A549 (cell line): ENCODE data around the gene RNF141. TPM values are rescaled to one million over a fixed set of nuclear protein-coding genes. Genes with fewer than 3 reads are reported as not detected.

Source experiments
- ATAC-seq, 2 experiments: fragments of 200-7000 bp in 1 of 2; fragments of >200 bp in 1 of 2; cut with Nextera tagmentation in 1 of 2; cut with Tn5 transposase in 1 of 2; 3 replicates each; pipeline versions ENCODE4 v1.8.0 to v1.9.1; 2018 to 2020; ENCODE audit warnings: mild to moderate bottlenecking in 1 of 2, moderate library complexity in 1 of 2
- CTCF ChIA-PET: fragments of 300-600 bp; sonication (Branson Sonifier 250); formaldehyde crosslinking; extraction: SDS; loops from one replicate; lab custom pipeline; 2021; ENCODE audit warnings: antibody characterized with exemption, inconsistent platforms; lab: Yijun Ruan, JAX
- POLR2A ChIA-PET: fragments of 350-600 bp; formaldehyde crosslinking; extraction: SDS; loops from one replicate; lab custom pipeline; 2021; ENCODE audit warnings: antibody characterized with exemption, inconsistent platforms; lab: Yijun Ruan, JAX
- DNase-seq, 2 experiments: peaks; one replicate each; pipeline versions ENCODE4 v3.0.0 to v3.0.0-alpha.2; 2011 to 2016; ENCODE audit warnings: low read depth in 1 of 2, low spot score in 1 of 2
- FAIRE-seq: peaks from 2 replicates; lab custom pipeline; 2011; peaks lifted over from hg19 to GRCh38; lab: Jason Lieb, UNC
- H3K27ac ChIP-seq, 2 experiments: fragments of >200 bp; sonication (Bioruptor Twin); formaldehyde crosslinking; 3 replicates each; pipeline ENCODE4 v1.5.1; 2016 to 2017
- H3K4me1 ChIP-seq: fragments of >200 bp; sonication (Bioruptor Twin); formaldehyde crosslinking; 3 replicates; pipeline ENCODE4 v1.6.1; 2016
- H3K4me2 ChIP-seq: fragments of >200 bp; sonication (Bioruptor Twin); formaldehyde crosslinking; 3 replicates; pipeline ENCODE4 v1.6.1; 2016
- H3K4me3 ChIP-seq: fragments of >200 bp; sonication (Bioruptor Twin); formaldehyde crosslinking; 3 replicates; pipeline ENCODE4 v1.5.1; 2016
- H3K9me3 ChIP-seq: fragments of >200 bp; sonication (Bioruptor Twin); formaldehyde crosslinking; 3 replicates; pipeline ENCODE4 v1.6.1; 2016
- BCL3 ChIP-seq: fragments of >200 bp; sonication (Bioruptor Twin); formaldehyde crosslinking; IDR thresholded peaks from 3 replicates; pipeline ENCODE4 v1.6.1; 2016
- CBX2 ChIP-seq: fragments of 200-600 bp; sonication (generic); IDR thresholded peaks from 2 replicates; pipeline ENCODE4 v1.6.1; 2016; ENCODE audit warnings: low read depth, mild to moderate bottlenecking, borderline replicate concordance
- CEBPB ChIP-seq, 2 experiments: fragments of >200 bp in 1 of 2; sonication (Bioruptor Twin) in 1 of 2; formaldehyde crosslinking in 1 of 2; IDR thresholded peaks; 2 replicates each; pipeline ENCODE4 v1.6.1; 2012 to 2016
- CHD2 ChIP-seq: fragments of 150-350 bp; IDR thresholded peaks from 2 replicates; pipeline ENCODE4 v1.6.1; 2014; ENCODE audit warnings: low read length; ENCODE audit not compliant: partially characterized antibody
- CHD4 ChIP-seq: fragments of 200-600 bp; sonication (generic); IDR thresholded peaks from 2 replicates; pipeline ENCODE4 v1.6.1; 2016; ENCODE audit warnings: antibody characterized with exemption, mild to moderate bottlenecking, borderline replicate concordance
- E2F6 ChIP-seq: IDR thresholded peaks from 2 replicates; pipeline ENCODE4 v1.6.1; 2012; ENCODE audit warnings: low read depth, borderline replicate concordance
- EHF ChIP-seq: fragments of 250-450 bp; sonication (Bioruptor Pico); IDR thresholded peaks from 2 replicates; pipeline ENCODE4 v1.5.0; 2020; ENCODE audit warnings: mild to moderate bottlenecking
- ELK1 ChIP-seq: fragments of 150-350 bp; IDR thresholded peaks from 2 replicates; pipeline ENCODE4 v1.6.1; 2014; ENCODE audit warnings: low read depth, mild to moderate bottlenecking, low read length
- EP300 ChIP-seq, 2 experiments: fragments of >200 bp; sonication (Bioruptor Twin); formaldehyde crosslinking; IDR thresholded peaks; 2 replicates in 1 of 2; 3 replicates in 1 of 2; pipeline ENCODE4 v1.6.1; 2016 to 2017
- FOSB ChIP-seq: fragments of 250-450 bp; sonication (Bioruptor Pico); IDR thresholded peaks from 2 replicates; pipeline ENCODE4 v1.5.0; 2020; ENCODE audit warnings: mild to moderate bottlenecking, moderate library complexity
- FOSL2 ChIP-seq, 2 experiments: fragments of 450-650 bp in 1 of 2; fragments of >200 bp in 1 of 2; sonication (Bioruptor Twin) in 1 of 2; formaldehyde crosslinking; IDR thresholded peaks; 2 replicates each; pipeline versions ENCODE4 v1.5.0 to v1.6.1; 2016 to 2020; ENCODE audit warnings: mild to moderate bottlenecking in 1 of 2, moderate library complexity in 1 of 2
- GATA3 ChIP-seq: IDR thresholded peaks from 2 replicates; pipeline ENCODE4 v1.6.1; 2012; ENCODE audit warnings: borderline replicate concordance
- HDAC2 ChIP-seq: fragments of 200-600 bp; sonication (generic); IDR thresholded peaks from 2 replicates; pipeline ENCODE4 v1.6.1; 2016
- HOXB5 ChIP-seq: fragments of 250-450 bp; sonication (Bioruptor Pico); IDR thresholded peaks from 2 replicates; pipeline ENCODE4 v1.5.0; 2020; ENCODE audit warnings: mild to moderate bottlenecking, moderate library complexity
- JUNB ChIP-seq: fragments of >200 bp; sonication (Bioruptor Twin); formaldehyde crosslinking; IDR thresholded peaks from 2 replicates; pipeline ENCODE4 v1.6.1; 2016
- KDM5A ChIP-seq: fragments of 200-600 bp; sonication (generic); IDR thresholded peaks from 2 replicates; pipeline ENCODE4 v1.6.1; 2016; ENCODE audit warnings: antibody characterized with exemption, mild to moderate bottlenecking
- NR3C1 ChIP-seq: fragments of >200 bp; sonication (Bioruptor Twin); formaldehyde crosslinking; IDR thresholded peaks from 3 replicates; pipeline ENCODE4 v1.6.1; 2017
- POLR2A ChIP-seq: IDR thresholded peaks from 2 replicates; pipeline ENCODE4 v1.6.1; 2012; ENCODE audit warnings: mild to moderate bottlenecking, low read length
- RAD21 ChIP-seq, 2 experiments: fragments of >200 bp in 1 of 2; sonication (Bioruptor Twin) in 1 of 2; formaldehyde crosslinking in 1 of 2; IDR thresholded peaks in 1 of 2; conservative IDR thresholded peaks in 1 of 2; 2 replicates in 1 of 2; 3 replicates in 1 of 2; pipeline ENCODE4 v1.6.1; 2012 to 2018; ENCODE audit warnings: inconsistent platforms in 1 of 2
- RARB ChIP-seq: fragments of 250-450 bp; sonication (Bioruptor Pico); IDR thresholded peaks from 2 replicates; pipeline ENCODE4 v1.8.0; 2021; ENCODE audit warnings: mild to moderate bottlenecking, moderate library complexity
- RCOR1 ChIP-seq: fragments of 150-350 bp; IDR thresholded peaks from 2 replicates; pipeline ENCODE4 v1.6.1; 2014; ENCODE audit warnings: antibody characterized with exemption, low read length, low read depth
- REST ChIP-seq: fragments of 200-600 bp; sonication (generic); IDR thresholded peaks from 2 replicates; pipeline ENCODE4 v1.6.1; 2016; ENCODE audit warnings: antibody characterized with exemption, mild to moderate bottlenecking, moderate library complexity
- TFCP2L1 ChIP-seq: fragments of 250-450 bp; sonication (Bioruptor Pico); IDR thresholded peaks from 2 replicates; pipeline ENCODE4 v1.5.0; 2021; ENCODE audit warnings: mild to moderate bottlenecking
- ZSCAN20 ChIP-seq: fragments of 250-450 bp; sonication (Bioruptor Pico); IDR thresholded peaks from 2 replicates; pipeline ENCODE4 v1.8.0; 2022; ENCODE audit warnings: mild to moderate bottlenecking, moderate library complexity
- WGBS: methylation state at CpG from one replicate; pipeline ENCODE4 v1.1.6; 2017; ENCODE audit errors: missing lambda C conversion rate; 5-methylcytosine and 5-hydroxymethylcytosine counted together
- polyA plus RNA-seq, 4 experiments: library from polyadenylated mRNA; depleted of rRNA in 3 of 4; stranded (reverse); fragments of >200 nt; fragmentation: RNase III in 1 of 4; extraction: RNeasy Plus Mini Kit Qiagen cat#74134 plus additional on column Dnase treatment in 1 of 4; gene quantifications; 2 replicates in 3 of 4; 3 replicates in 1 of 4; pipeline ENCODE4 v1.2.3, GENCODE V29; 2011 to 2017

Gene RNF141
- polyA plus RNA-seq, 2 of the 4 experiments (the other 2 are of a cell fraction): 16.8 to 33.3 TPM

GRCh38 chr11:10541561-10541930 lies 559 bp upstream of the RNF141 start:
- Histone ChIP-seq H3K4me2 (peak overlapping the region; percentile 81), H3K27ac (peak overlapping the region; percentile 85 to 87), H3K4me3 (peak overlapping the region; percentile 75), H3K9me3 (no peaks in the 10 kb centered on the region), H3K4me1 (peaks cover 15% of the 10 kb centered on the region)
- WGBS: 48% methylated on average over 5 of the region's 5 CpGs
- TF ChIP-seq EHF (CRISPR knock-in tag) (no peak), KDM5A (no peak), FOSB (CRISPR knock-in tag) (no peak), ZSCAN20 (CRISPR knock-in tag) (no peak), CEBPB (IDR thresholded peaks at IDR 0.05) (no peak), GATA3 (no peak)
- CTCF ChIA-PET: interaction anchor here (0.6 to 3.3 kb wide), 40 partner anchors 9 to 569 kb away, joined by 3 to 22 read pairs (median 5); no protein-coding TSS in a partner anchor
- ATAC-seq (no peak), FAIRE-seq (no peak), DNase-seq (no peak)
- POLR2A ChIA-PET: interaction anchor here (0.8 to 1.8 kb wide), 11 partner anchors 10 to 210 kb away, joined by 3 to 12 read pairs (median 4); partner anchors contain the start of genes AMPD3 and CTR9

GRCh38 chr11:10540546-10540914 lies 457 bp downstream of the RNF141 start:
- peak overlapping the region; percentile 75 for H3K4me3 ChIP-seq
- DNase-seq (no peak), FAIRE-seq (no peak), ATAC-seq (peak; percentile 68 to 74)
- peak overlapping the region; percentile 83 for H3K4me2 ChIP-seq
- ChIA-PET POLR2A (interaction anchor here (0.7 to 1.8 kb wide), 15 partner anchors 9 to 269 kb away, joined by 3 to 12 read pairs (median 3); partner anchors contain the start of genes AMPD3 and CTR9), CTCF (interaction anchor here (0.5 to 3.3 kb wide), 55 partner anchors 8 to 927 kb away, joined by 3 to 22 read pairs (median 5); no protein-coding TSS in a partner anchor)
- H3K27ac ChIP-seq: peak overlapping the region; percentile 85 to 87
- TF ChIP-seq REST (no peak), RCOR1 (no peak), POLR2A (no peak), FOSB (CRISPR knock-in tag) (no peak), RAD21 (conservative IDR thresholded peaks at IDR 0.05 in 1 of 2, IDR thresholded peaks at IDR 0.05 in 1 of 2) (no peak), FOSL2 (IDR thresholded peaks at IDR 0.05) (no peak), FOSL2 (CRISPR knock-in tag; IDR thresholded peaks at IDR 0.05) (no peak), JUNB (no peak), RARB (CRISPR knock-in tag) (no peak), CBX2 (no peak), EP300 (IDR thresholded peaks at IDR 0.05) (no peak), HOXB5 (CRISPR knock-in tag) (no peak), E2F6 (no peak), EHF (CRISPR knock-in tag) (no peak), CHD2 (no peak), ELK1 (no peak), BCL3 (no peak), NR3C1 (no peak), HDAC2 (no peak), CHD4 (no peak), TFCP2L1 (CRISPR knock-in tag) (no peak)
- no peaks in the 10 kb centered on the region for H3K9me3 ChIP-seq
- H3K4me1 ChIP-seq: peaks cover 15% of the 10 kb centered on the region
- under 1% methylated on average over 23 of the region's 25 CpGs for WGBS
